Kidney (tissue), 14 donors: ENCODE results near the gene TCF12. TPM values are rescaled to one million over a fixed set of nuclear protein-coding genes. Genes with fewer than 3 reads are reported as not detected.
A peak's percentile ranks its signal among the peaks of the same experiment; 100 is the strongest.

ENCODE experiments used
- DNase-seq, 5 donors: peaks; one replicate each; pipeline ENCODE4 v3.0.0-alpha.2; 2013 to 2020
- FAIRE-seq: peaks from 2 replicates; lab custom pipeline; 2012; peaks lifted over from hg19 to GRCh38; lab: Jason Lieb, UNC
- H3K27ac ChIP-seq, 2 donors: one replicate each; pipeline ENCODE4 v1.7.0; 2013; ENCODE audit warnings: low read depth in 2 of 2, low read length in 2 of 2, inconsistent platforms in 1 of 2
- H3K27me3 ChIP-seq: one replicate; pipeline ENCODE4 v1.7.1; 2013; ENCODE audit warnings: low read length, inconsistent platforms; ENCODE audit not compliant: control insufficient read depth, insufficient read depth
- H3K36me3 ChIP-seq, 3 donors: one replicate each; pipeline versions ENCODE4 v1.7.0 to v1.7.1; 2013; ENCODE audit warnings: low read length in 3 of 3, control low read depth in 1 of 3, inconsistent platforms in 1 of 3; ENCODE audit not compliant: insufficient read depth in 3 of 3, control insufficient read depth in 2 of 3
- H3K4me1 ChIP-seq, 3 donors: one replicate each; pipeline versions ENCODE4 v1.7.0 to v1.7.1; 2013; ENCODE audit warnings: low read length in 3 of 3, inconsistent platforms in 1 of 3, low read depth in 1 of 3; ENCODE audit not compliant: control insufficient read depth in 2 of 3, insufficient read depth in 2 of 3
- H3K4me3 ChIP-seq, 3 donors: one replicate each; pipeline versions ENCODE4 v1.7.0 to v1.8.1; 2013; ENCODE audit warnings: low read length in 3 of 3, control low read depth in 1 of 3, inconsistent platforms in 1 of 3
- H3K9ac ChIP-seq, 3 donors: one replicate each; pipeline versions ENCODE4 v1.7.0 to v1.7.1; 2013; ENCODE audit warnings: low read length in 3 of 3, control low read depth in 1 of 3, inconsistent platforms in 1 of 3
- H3K9me3 ChIP-seq, 3 donors: one replicate each; pipeline versions ENCODE4 v1.7.0 to v1.7.1; 2013; ENCODE audit warnings: low read length in 3 of 3, control low read depth in 1 of 3, inconsistent platforms in 1 of 3; ENCODE audit not compliant: control insufficient read depth in 2 of 3, insufficient read depth in 1 of 3
- intact Hi-C: fragments of 100-400 bp; cut with DNase I; formaldehyde crosslinking; loops from one replicate; pipeline ENCODE4 v1.11.1; 2022
- polyA plus RNA-seq: library from polyadenylated mRNA; stranded (reverse); fragments of 350-450 nt; fragmentation: Illumina TruSeq; extraction: RNeasy Lipid Tissue Mini Kit (QIAGEN cat#74804); gene quantifications from one replicate; pipeline ENCODE4 v1.2.3, GENCODE V29; 2014; ENCODE audit warnings: low read depth, low replicate concordance; ENCODE audit not compliant: insufficient read depth
- total RNA-seq: library from RNA; stranded (reverse); fragmentation: NEBNext Ultra II Directional; extraction: Animal tissue kit (Norgen Biotek cat#: 25700); gene quantifications from one replicate; pipeline ENCODE4 v1.2.1, GENCODE V29; 2021
- TF ChIP-seq, protein P1 (sequence below): IDR thresholded peaks from 3 replicates; pipeline ENCODE4 v1.5.1; 2012; ENCODE audit warnings: mild to moderate bottlenecking, moderate library complexity, borderline replicate concordance; ENCODE audit not compliant: insufficient read depth; ENCODE audit errors: extremely low read depth
- donor health status: control.
- donor health status: control.
- donor health status: control.
- donor health status: control.
- donor health status: control.
- donor health status: DM: yes; HTN: yes; CAD: no.
- donor health status: Normal renal cell carcinoma (clear cell type).

TCF12 gene
- total and polyA plus RNA-seq, 2 donors from 2014 or later = 16.3 to 116 TPM

DNA sequence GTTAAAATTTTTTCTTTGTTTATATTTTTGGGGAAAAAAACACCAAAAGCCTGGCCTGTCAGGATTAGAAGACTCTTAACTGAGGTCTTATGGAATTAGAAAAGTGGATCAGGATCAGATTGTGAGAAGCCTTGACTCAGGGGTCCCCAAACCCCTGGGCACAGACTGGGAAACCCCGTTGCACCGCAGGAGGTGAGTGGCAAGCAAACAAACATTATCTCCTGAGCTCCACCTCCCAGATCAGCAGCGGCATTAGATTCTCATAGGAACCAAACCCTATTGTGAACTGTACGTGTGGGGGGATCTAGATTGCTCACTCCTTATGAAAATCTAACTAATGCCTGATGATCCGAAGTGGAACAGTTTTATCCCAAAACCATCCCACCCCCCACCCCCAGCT is 117.2 kb downstream of the TCF12 start:
- Histone ChIP-seq H3K9ac (no peak overlapping the region), H3K4me1 (peaks cover 0 to 8% (median 0%) of the 10 kb centered on the region in 3 donors), H3K9me3 (no peaks in the 10 kb centered on the region), H3K27ac (no peak overlapping the region), H3K27me3 (no peaks in the 10 kb centered on the region), H3K36me3 (no peaks in the 10 kb centered on the region), H3K4me3 (no peak overlapping the region)
- TF ChIP-seq, protein P1, sequence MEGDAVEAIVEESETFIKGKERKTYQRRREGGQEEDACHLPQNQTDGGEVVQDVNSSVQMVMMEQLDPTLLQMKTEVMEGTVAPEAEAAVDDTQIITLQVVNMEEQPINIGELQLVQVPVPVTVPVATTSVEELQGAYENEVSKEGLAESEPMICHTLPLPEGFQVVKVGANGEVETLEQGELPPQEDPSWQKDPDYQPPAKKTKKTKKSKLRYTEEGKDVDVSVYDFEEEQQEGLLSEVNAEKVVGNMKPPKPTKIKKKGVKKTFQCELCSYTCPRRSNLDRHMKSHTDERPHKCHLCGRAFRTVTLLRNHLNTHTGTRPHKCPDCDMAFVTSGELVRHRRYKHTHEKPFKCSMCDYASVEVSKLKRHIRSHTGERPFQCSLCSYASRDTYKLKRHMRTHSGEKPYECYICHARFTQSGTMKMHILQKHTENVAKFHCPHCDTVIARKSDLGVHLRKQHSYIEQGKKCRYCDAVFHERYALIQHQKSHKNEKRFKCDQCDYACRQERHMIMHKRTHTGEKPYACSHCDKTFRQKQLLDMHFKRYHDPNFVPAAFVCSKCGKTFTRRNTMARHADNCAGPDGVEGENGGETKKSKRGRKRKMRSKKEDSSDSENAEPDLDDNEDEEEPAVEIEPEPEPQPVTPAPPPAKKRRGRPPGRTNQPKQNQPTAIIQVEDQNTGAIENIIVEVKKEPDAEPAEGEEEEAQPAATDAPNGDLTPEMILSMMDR = no peak
- no peak for FAIRE-seq
- intact Hi-C loops = no loop called here
- no peak for DNase-seq

DNA sequence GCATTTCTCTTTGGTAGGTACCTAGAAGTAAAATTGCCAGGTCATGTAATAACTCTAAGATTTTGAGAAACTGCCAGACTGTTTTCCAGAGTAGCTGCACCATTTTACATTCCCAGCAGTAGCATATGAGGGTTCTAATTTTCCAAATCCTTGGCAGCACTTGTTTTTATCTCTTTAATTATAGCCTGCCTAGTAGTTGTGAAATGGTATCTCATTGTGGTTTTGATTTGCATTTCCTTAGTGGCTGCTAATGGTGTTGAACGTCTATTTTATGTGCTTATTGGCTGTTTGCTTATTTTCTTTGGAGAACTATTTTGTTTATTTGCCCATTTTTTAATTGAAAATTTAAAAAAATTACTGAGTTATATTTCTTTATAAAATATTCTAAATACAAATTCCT is 117.9 kb downstream of the TCF12 start:
- Histone ChIP-seq H3K27me3 (no peaks in the 10 kb centered on the region), H3K4me3 (no peak overlapping the region), H3K9me3 (no peaks in the 10 kb centered on the region), H3K27ac (no peak overlapping the region), H3K9ac (no peak overlapping the region), H3K4me1 (peaks cover 0 to 4% (median 0%) of the 10 kb centered on the region in 3 donors), H3K36me3 (no peaks in the 10 kb centered on the region)
- FAIRE-seq (peak; percentile 82), DNase-seq (no peak)
- TF ChIP-seq, protein P1 = no peak
- intact Hi-C loops = no loop called here

DNA sequence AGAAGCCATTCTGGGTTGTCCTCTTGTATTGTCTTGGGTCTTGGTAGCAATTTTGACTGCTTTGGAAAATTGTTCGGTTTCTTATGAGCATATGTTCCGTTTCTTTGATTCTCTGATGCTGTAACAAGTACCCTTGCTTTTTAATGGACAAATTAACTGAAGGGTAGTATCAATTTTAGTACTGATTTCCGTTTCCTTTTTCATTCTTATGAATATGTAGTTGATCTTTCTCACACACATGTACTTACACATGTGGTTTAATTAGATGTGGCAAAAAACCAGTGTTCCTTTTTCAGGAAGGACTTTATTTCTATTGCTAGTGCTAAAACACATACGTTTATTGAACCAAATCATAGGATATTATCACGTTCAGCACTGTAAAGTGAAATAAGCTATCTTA is 119.1 kb downstream of the TCF12 start:
- H3K9me3 ChIP-seq = no peaks in the 10 kb centered on the region
- H3K9ac ChIP-seq = no peak overlapping the region
- TF ChIP-seq, protein P1 = no peak
- H3K27me3 ChIP-seq = no peaks in the 10 kb centered on the region
- no peak overlapping the region for H3K27ac ChIP-seq
- FAIRE-seq (no peak), DNase-seq (no peak)
- no peak overlapping the region for H3K4me3 ChIP-seq
- H3K4me1 ChIP-seq = no peaks in the 10 kb centered on the region
- H3K36me3 ChIP-seq = no peaks in the 10 kb centered on the region
- intact Hi-C loops = no loop called here

DNA sequence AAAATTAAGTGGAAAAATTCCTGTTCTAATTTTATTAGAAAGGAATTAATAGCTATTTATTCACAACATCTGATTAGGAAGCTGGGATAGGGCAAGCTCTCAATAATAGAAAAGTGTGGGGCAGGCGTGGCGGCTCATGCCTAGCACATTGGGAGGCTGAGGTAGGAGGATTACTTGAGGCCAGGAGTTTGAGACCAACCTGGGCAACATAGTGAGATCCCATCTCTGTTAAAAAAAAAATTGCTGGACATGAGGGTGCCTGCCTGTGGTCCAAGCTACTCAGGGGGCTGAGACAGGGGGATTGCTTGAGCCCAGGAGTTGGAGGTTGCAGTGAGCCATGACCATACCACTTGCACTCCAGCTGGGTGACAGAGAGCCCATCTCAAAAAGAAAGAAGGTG is 119.6 kb downstream of the TCF12 start:
- TF ChIP-seq, protein P1 = no peak
- Histone ChIP-seq H3K4me3 (no peak overlapping the region), H3K9ac (no peak overlapping the region), H3K9me3 (no peaks in the 10 kb centered on the region), H3K4me1 (no peaks in the 10 kb centered on the region), H3K27me3 (no peaks in the 10 kb centered on the region), H3K36me3 (no peaks in the 10 kb centered on the region), H3K27ac (no peak overlapping the region)
- intact Hi-C loops = no loop called here
- FAIRE-seq (no peak), DNase-seq (no peak)
